ENCODE data around the gene BPIFB1.

DNA sequence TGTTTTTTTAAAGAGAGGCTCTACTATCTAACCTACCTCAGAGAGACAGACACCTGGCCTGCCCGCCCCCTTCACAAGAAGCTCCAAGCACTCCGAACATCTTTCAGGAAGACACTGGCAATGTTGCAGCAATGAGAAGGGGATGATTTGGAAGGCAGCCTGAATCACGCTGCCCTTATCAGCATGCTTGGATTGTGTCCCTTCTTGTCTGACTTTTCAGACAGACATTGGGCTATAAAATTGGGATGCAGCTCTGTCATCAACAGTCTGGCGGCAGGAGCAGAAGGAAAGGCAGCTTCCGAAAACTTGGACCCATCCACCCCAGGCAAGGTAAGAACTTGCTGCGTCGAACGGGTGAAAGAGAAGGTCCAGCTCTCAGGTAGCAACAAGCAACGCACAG, 62.3 kb downstream of the BPIFB1 start:
- no peak for TF ChIP-seq CTCF (IDR thresholded peaks at IDR 0.05)
- TF ChIP-seq POLR2A (IDR thresholded peaks at IDR 0.05) = no peak
- no peak for TF ChIP-seq EP300 (IDR thresholded peaks at IDR 0.05)
- no peak for TF ChIP-seq POLR2AphosphoS5 (IDR thresholded peaks at IDR 0.05)

Data from sigmoid colon (tissue), 4 donors.